Anterior cingulate cortex (tissue), 58 donors: ENCODE results near the gene PPP5C.
A peak's percentile ranks its signal among the peaks of the same experiment; 100 is the strongest.
"Not testable (repeated sequence)": the region's sequence is repeated elsewhere in the genome, so short reads cannot be mapped to it uniquely, and the experiment has no call there.

ENCODE experiments used
- DNase-seq, 58 donors: peaks; one replicate each; lab custom pipeline; 2025; lab: John Stamatoyannopoulos, UW

Gene PPP5C, protein sequence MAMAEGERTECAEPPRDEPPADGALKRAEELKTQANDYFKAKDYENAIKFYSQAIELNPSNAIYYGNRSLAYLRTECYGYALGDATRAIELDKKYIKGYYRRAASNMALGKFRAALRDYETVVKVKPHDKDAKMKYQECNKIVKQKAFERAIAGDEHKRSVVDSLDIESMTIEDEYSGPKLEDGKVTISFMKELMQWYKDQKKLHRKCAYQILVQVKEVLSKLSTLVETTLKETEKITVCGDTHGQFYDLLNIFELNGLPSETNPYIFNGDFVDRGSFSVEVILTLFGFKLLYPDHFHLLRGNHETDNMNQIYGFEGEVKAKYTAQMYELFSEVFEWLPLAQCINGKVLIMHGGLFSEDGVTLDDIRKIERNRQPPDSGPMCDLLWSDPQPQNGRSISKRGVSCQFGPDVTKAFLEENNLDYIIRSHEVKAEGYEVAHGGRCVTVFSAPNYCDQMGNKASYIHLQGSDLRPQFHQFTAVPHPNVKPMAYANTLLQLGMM

DNA sequence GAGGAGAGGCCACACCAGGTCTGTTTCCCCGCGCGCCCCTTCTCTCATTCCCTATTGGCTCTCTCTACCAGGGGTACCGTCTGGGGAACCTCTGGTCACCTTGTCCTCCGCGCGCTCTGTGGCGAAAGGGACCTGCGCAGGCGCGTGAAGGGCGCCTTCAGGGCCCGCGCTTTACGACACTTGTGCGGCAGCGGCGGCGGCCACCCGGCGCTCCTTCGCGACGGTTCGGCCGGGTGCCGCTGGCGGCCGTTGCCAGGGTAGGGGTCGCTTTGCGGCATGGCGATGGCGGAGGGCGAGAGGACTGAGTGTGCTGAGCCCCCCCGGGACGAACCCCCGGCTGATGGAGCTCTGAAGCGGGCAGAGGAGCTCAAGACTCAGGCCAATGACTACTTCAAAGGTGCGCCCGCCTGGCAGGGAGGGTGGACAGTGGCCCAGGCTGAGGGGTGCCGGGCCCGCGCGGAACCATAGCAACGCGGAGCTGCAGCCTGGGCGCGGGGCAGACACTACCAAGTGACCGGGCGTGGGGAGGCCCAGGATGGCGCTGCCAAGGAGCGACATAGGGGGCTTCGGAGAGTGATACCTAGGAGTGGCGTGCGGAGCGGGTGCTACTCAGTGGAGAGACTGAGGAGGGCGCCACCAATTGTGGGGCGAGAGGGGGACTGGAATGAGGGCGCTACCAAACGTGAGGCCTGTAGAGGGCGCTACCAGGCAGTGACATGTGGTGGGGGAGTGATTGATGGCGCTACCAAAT, at the start of gene PPP5C:
Gene PPP5C (plus strand): TSS at position 267 of the 751 bp plus-strand sequence. CDS start 10 bp downstream, at position 277.
- DNase-seq: peak in 57 of 58 donors; percentile 48 to 92 (median 81)

DNA sequence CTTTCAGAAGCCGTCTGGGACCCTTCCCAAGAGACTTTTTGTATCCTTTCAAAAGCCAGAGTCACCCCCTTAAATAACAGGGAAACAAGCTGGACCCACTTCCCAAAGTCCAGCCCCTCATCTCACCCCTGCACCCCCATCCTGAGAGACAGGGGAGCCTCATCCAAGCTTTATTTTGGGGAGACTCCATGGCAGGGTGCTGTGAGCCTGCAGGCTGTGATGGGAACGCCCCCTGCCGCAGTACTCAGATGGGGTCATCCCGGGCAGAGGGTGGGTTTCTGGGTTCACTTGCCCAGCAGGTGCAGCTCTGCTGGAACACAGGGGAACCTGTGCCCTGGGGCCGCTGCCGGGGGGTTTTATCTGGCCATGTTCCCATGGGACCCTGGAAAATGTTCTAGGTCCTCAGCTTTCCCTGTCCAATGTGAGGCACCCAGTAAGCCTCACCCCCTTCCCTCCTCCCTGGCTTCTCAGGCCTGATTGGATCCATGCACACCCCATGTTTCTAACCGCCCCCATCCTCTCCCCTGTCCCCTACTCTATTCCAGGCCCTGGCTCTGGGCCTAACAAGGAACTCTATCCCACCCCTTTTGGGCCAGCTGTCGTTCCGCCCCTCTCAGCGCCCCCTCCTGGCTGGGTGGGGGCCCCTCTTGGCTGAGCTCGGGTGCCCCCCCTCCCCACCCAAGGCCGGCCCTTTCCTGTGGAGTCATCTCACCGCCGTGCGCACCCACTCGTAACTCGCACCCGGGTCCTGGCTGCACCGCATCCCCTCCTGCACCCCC, 49.0 kb upstream of the PPP5C start:
- peak in 52 of 58 donors; percentile 15 to 84 (median 60) for DNase-seq

DNA sequence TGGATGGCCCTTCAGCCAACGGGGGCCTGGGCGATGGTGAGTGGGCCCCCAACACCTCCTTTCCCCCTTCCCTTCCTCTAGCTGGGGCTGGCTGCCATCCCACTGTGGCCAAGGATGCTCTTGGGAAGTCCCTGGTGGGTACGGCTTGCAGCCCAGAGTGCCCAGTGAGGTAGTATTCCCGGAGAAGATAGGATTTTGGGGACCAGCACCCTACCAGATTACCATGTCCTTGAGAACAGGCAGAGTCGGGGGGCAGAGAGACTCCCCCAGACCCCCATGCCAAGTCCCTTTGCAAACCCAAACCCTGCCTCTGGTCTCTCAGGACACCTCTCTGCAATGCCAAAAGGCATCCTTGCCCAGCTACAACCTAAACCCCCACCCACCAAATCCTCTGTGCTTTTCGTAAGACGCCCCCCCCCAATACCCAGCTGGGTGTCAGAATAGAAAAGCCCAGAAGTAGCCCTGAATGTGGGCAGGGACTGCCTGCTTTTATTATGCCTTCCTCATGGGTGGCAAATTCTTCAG, 48.3 kb upstream of the PPP5C start:
- DNase-seq: peak in 15 of 58 donors; percentile 36 to 76 (median 60)

DNA sequence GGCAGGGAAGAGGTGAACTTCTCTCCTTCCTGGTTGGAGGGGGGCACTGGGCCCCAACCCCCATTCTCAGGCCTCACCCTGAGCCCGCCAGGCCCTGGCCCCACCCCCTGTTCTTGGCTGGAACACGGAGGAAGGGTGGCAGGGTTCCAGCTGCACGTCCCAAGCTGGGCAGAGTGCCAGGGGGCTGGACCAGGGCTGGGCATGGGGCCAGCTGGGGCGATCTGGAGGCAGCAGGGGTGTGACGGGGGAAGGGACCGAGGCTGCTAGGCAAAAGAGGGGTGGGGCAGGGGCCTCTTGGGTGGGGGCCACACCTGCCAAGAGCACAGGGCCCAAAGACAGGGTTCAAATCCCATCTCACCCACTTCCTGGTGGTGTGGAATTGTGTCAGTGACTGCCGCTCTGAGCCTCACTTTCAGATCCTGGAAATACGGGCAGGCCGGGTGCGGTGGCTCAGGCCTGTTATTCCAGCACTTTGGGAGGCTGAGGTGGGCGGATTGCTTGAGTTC, 47.8 kb upstream of the PPP5C start:
- peak; percentile 54 to 99 (median 90) for DNase-seq

DNA sequence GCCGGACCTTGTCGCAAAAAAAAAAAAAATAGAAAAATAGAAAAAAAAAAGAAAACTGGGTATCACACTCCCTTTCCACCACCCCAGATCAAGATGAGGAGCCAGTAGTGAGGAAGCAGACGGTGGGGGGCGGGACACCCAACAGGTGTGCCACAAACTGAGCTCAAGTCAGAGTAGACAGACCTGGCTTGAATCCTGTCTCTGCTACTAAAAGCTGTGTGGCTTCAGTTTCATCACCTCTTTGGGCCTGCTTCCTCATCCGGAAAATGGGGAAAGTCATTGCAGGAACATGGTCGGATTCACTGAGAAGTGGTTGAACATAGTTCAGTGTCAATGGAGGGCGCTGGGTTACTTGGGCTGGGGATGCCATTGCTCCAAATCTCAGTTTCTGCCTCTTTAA, 47.2 kb upstream of the PPP5C start:
- DNase-seq: no peak

DNA sequence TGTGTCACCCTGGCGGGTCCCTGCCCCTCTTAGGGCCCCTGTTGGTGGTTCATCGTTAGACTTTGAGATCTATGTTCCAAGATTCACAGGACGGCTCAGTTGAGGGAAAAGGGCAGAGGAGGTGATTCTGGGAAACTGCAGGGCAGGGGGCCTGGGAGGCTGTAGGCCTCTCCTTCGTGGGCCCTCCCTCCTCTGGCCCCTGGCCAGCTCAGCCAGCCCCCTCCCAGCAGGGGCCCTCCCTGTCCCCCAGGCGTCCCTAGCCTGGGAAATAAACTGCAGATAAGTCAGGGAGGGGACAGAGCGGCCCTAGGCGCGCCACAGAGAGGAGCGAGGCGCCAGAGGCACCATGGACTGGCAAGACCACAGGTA, 43.6 kb upstream of the PPP5C start:
- DNase-seq: no peak

DNA sequence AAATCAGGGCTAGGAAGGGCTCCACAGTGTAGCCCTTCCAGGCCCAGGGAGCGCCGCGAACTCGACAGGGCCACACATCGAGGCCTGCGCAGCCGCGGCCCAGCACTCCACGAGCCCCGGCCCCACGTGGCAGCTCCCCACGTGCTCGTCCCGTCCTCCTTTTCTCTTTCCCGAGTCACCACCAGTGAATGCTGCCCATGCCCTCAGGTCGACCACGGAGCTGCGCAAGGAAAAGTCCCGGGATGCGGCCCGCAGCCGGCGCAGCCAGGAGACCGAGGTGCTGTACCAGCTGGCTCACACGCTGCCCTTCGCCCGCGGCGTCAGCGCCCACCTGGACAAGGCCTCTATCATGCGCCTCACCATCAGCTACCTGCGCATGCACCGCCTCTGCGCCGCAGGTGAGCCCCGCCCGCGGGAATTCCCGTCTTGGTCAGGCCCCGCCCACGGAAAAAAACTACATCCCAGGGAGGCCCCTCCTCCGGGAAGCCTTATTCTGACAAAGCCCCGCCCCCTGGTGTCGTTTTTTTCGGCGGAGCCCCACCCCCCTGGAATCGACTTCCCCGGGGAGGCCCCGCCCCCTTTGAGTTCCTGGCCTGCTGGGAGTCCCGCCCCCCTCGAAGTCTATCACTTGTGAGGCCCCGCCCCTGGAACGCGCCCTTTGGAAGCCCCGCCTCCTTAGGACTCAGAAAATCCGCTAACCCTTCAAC, 43.0 kb upstream of the PPP5C start:
- DNase-seq: peak in 12 of 58 donors; percentile 3 to 47 (median 13)

DNA sequence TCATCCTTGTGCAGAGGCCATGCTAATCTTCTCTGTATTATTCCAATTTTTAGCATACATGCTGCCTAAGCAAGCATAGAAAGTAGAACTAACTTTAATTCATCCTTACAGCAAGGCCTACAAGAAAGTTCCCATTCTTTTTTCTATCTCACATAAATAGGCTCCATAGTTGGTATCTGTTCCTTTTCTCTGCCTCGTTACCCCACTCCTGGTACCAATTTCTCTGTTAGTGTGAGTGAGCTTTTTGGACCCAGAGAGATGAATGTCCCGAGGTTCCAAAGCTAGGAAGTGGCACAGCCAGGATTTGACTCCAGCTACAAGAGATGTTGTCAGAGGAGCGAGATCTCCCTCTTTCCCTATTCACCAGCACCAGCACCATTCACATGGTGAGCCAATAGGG, 40.4 kb upstream of the PPP5C start:
- DNase-seq: no peak

DNA sequence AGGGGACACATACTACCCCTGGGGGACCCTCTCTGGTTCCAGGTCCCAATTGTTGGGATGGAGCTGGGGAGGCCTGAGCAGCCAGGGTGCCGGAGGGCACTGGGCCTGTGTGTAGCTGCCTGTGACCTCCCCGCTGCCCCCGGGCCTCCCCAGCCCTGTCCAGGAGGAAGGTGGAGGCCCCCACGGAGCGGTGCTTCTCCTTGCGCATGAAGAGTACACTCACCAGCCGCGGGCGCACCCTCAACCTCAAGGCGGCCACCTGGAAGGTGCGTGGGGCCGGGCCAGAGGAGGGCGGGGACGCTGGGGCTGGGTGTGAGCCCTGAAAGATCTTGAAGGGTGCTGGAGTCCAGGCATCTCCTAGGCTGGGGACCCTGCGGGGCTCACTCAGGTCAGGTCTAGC, 38.4 kb upstream of the PPP5C start:
- no peak for DNase-seq

DNA sequence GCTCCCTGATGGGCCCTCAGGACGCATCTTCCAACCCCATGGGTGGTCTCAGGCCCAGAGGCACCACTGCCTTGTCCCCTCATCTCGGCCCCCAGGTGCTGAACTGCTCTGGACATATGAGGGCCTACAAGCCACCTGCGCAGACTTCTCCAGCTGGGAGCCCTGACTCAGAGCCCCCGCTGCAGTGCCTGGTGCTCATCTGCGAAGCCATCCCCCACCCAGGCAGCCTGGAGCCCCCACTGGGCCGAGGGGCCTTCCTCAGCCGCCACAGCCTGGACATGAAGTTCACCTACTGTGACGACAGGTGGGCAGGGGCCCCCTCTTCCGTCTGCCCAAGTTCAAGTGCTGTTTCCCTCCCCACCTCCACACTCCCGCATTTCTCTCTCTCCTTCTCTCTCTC, 37.8 kb upstream of the PPP5C start:
- DNase-seq: no peak

DNA sequence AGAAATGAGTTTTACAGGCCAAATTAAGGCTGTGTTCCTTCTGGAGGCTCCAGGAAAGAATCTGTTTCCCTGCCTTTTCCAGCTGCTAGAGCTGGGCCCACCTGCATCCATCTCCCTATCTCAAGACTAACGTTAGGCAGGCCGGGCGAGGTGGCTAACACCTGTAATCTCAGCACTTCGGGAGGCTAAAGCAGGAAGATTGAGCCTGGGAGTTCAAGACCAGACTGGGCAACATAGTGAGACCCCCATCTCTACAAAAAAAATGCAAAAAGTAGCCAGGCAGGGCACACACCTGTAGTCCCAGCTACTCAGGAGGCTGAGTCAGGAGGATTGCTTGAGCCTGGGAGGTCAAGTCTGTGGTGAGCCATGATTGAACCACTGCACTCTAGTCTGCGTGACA, 35.4 kb upstream of the PPP5C start:
- DNase-seq: no peak

DNA sequence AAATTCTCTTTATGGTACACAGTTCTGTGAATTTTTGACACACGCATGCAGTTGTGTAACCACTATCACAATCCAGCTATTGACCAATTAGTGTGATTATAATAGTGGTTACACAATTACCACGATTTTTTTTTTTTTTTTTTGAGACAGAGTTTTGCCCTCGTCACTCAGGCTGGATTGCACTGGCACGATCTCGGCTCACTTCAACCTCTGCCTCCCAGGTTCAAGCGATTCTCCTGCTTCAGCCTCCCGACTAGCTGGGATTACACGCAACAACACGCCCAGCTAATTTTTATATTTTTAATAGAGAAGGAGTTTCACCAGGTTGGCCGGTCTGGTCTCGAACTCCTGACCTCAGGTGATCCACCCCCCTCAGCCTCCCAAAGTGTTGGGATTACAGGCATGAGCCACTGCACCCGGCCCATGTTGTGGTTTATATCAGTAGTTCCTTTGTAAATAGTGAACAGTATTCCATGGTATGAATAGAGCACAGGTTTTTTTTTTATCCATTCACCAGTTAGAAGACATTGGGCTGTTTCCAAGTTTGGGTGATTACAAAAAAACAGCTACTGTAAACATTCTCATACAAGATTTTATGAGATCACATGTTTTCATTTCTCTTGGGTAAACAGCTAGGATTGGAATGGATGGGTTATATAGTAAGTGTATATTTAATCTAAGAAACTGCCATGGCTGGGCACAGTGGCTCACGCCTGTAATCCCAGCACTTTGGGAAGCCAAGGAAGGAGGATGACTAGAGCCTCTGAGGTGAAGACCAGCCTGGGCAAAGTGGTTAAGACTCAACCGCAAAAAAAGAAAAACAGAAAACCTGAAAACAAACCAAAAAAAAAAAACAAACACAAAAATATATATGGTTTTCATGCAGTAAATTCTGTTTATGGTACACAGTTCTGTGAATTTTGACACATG, 33.1 kb upstream of the PPP5C start:
- DNase-seq: not testable (repeated sequence)

DNA sequence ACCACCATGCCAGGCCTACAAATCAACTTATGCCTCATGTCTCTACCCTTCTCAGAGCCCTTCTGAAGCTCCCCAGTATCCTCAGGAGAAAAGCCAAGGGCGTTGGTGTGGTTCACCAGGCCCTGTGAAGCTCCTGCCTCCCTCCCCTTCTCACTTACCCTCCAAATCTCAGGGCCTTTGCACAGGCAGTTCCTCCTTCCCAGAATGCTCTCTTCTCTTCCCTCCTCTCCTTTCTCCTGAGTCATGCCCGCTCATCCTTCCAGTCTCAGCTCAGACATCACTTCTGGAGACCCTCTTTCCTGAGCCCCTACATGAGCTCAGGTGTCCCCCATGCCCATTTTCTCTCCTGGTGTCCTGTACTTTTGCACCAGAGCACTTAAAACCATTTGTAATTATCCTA, 29.5 kb upstream of the PPP5C start:
- DNase-seq: no peak

DNA sequence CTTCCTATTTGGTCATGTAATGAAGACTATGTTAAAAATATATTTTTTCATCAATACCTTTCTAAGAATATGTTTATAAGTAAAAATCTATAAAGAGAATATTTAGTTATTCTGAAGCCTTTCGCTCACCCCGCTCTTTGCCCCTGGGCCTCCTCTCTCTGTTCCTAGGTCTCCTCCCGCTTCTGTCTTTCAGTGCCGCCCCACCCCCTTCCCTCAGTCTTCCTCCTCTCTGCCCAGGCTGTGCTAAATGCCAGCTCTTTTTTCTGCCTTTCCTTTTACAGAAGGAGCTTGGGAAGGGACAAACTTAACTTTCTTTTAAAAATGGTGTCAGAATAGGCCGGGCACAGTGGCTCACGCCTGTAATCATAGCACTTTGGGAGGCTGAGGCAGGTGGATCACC, 27.3 kb upstream of the PPP5C start:
- DNase-seq: peak in 22 of 58 donors; percentile 0 to 39 (median 10)

DNA sequence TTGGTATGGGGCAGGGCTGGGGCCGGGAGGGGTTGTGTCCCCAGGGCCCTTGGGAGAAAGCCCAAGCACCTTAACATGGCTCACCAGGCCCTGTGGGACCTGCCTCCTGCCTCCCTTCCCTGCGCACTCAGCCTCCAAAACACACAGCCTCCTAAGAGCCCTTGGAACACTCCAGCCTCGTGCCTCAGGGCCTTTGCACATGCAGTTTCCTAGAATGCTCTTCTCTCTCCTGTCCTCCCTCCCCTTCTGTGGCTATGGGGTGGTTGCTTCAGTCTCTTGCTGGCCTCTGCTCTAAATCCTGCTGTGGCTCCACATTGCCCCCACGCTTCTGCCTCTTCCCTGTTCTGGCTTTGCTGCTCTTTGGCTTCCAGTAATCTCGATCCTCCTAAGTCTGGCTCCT, 26.3 kb upstream of the PPP5C start:
- DNase-seq: no peak

DNA sequence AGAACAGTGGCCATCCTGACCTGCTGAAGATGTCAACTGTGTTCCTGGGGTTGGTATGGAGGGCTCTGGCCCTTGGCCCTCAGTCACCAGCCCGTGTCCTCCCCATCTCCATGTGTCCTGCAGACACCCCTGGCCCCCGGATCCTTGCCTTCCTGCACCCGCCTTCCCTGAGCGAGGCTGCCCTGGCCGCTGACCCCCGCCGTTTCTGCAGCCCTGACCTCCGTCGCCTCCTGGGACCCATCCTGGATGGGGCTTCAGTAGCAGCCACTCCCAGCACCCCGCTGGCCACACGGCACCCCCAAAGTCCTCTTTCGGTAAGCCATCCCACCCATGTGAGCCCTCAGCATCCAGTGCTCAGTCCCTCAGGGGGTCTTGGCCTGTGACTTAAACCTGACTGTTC, 25.2 kb upstream of the PPP5C start:
- DNase-seq: no peak

DNA sequence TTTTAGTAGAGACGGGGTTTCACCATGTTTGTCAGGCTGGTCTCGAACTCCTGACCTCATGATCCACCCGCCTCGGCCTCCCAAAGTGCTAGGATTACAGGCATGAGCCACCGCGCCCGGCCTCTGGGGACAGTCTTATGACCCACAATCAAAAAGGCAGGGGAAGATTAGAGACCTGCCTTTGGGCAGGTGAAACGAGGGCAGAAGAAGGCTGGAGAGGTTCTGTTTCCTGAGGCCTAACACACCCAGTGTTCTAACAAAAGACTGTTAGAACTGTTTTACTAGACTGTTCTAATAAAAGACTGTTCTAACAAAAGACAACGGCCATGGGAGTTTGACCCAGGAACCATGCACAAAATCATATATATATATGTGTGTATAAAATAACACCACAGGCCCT, 23.7 kb upstream of the PPP5C start:
- not testable (repeated sequence) for DNase-seq

DNA sequence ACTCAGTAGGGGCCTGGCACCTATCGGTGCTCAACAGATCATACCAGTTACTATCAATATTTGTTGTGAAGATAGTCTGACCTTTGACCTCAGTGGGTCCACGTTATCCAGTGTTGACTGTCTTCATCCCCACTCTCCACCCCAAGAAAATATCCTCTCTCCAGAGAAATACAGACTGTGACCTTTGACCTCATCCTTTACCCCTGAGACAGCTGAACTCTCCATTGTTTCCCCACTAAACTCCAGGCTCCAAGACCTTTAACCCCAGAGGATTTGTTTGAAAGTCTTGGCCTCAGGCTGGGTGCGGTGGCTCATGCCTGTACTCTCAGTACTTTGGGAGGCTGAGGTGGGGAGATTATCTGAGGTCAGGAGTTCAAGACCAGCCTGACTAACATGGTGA, 22.6 kb upstream of the PPP5C start:
- DNase-seq: no peak

DNA sequence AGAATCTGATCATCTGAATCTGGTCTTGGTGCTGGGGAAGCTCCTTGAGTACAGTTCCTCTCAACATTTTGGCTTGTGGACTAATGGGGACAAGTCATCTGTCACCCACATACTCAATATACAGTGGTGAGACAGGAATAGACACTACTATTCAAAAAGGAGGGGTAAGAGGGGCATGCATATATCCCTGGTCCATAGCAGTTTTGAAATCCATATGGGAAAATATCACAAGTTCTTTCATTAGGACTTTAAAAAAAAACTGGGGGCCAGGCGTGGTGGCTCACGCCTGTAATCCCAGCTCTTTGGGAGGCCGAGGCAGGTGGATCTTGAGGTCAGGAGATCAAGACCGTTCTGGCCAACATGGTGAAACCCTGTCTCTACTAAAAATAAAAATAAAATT, 20.3 kb upstream of the PPP5C start:
- DNase-seq: no peak
